ENCODE results near the gene COQ7.

Gene COQ7

GRCh38 chr16:19086322-19087199 lies 19.1 kb downstream of the COQ7 start:
- peak; percentile 79 to 86 for DNase-seq

GRCh38 chr16:19088341-19088916 lies 21.0 kb downstream of the COQ7 start:
- no peak for DNase-seq

DNA sequence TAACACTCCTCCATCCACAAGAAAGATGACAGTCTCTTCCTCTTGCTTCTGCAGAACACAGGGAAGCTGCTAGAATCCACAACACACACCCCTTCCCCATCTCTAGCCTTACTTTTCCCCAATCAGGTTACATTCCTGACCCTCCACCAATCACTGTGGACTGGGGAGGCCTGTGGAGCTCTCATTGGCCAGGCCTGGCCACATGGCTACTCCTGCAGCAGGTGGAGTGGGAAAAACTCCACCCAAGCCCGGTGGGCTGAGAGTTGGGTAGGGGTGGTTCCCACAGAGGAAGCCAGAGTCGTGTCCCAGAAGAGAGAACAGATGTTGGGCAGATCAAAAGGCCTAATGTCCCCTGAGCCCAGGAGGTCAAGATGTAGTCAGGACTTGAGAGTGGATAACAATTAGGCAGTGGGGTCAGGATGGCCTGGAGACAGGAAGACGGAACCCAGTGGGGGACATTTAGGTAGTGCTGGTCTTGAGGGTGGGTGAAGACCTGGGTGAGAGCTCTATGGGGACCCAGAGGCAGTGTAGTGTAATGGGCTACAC lies 22.1 kb downstream of the COQ7 start:
- DNase-seq = no peak

- no peak for DNase-seq
Observed at GRCh38 chr16:19090916-19091315, 23.5 kb downstream of the COQ7 start.

DNA sequence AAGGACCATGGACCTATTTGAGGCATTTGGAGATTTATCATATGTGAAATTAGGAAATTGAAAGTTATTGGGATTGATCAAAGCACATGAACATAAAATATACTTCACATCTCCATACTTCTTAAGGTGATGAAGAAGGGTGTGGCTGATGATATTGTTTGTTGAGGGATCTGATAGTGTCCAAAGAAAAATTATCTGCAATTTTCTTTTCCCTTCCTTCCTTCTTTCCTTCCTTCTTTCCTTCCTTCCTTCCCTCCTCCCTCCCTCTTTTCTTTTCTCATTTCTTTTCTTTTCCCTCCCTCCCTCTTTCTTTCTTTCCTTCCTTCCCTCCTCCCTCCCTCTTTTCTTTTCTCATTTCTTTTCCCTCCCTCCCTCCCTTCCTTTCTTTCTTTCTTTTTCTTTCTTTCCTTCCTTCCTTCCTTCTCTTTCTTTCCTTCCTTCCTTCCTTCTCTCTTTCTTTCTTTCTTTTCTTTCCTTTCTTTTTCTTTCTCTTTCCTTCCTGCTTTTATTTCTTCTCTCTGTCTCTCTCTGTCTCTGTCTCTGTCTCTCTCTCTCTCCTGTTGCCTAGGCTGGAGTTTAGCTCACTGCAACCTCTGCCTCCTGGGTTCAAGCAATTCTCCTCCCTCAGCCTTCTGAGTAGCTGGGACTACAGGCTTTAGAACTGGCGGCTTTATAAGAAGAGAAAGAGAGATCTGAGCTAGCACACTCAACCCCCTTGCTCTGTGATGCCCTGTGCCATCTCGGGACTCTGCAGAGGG lies 25.4 kb downstream of the COQ7 start:
- no peak for DNase-seq

GRCh38 chr16:19093631-19094541 lies 26.5 kb downstream of the COQ7 start:
- no peak for DNase-seq

- no peak for DNase-seq
Observed at GRCh38 chr16:19094542-19095365, 27.3 kb downstream of the COQ7 start.

DNA sequence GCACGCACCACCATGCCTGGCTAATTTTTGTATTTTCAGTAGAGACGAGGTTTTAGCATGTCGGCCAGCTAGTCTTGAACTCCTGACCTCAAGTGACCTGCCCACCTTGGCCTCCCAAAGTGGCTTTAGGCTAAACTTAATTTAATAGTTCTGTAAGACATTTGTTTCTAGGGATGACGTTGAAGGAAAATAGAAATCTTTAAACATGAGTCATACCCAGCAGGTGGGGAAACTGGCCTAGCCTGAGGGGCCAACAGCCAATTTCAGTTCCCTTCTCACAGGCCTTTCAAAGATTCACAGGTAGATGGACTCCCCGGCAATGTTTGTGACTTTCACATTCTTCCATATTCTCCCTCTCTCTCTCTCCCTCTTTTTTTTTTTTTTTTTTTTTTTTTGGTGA lies 28.2 kb downstream of the COQ7 start:
- DNase-seq = no peak

DNA sequence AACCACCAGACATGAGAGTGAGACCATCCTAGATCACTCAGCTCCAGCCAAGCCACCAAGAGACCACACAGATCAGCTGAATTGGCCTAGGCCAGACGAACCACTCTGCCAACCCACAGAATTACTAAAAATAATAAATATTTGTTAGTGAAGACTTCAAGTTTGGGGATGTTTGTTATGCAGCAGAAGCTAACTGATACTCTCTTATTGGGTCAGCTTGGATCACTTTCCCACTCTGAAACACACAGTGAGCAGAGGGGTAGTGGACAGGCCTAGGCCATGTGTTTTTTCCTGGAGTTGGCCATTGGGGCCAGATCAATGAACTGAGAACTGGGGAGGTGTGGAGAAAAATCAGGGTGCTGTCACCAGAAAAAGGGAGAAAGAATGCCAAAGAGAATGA lies 30.8 kb downstream of the COQ7 start:
- DNase-seq = no peak

DNA sequence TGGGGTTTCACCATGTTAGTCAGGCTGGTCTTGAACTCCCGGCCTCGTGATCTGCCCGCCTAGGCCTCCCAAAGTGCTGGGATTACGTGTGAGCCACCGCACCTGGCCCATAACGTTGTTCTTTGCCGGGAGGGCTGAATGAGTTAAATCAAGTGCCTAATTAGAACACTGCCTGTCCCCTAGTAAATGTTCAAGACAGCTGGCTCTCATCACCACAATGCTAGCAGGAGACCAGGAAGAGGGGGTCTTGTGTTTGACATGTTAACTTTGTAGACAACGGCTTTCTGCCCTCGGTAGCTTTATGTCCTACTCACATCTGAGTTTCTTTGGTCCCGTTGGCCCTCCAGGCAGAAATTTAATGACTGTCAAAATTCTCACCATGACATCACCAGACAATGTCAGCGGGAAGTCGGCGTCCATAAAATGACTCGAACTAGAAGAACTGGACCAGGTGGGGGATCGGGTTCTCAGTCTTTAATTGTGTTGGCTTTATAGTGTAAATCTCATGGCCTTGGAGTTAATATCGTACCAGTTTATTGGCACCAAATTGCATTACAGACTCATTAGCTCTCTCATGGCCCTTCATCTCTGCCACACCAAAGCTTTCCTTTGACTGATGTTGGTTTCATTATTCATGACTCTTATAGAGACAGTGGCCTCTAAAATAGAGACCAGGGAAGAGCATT lies 34.9 kb downstream of the COQ7 start:
- DNase-seq = no peak

- no peak for DNase-seq
Observed at GRCh38 chr16:19104607-19105006, 37.2 kb downstream of the COQ7 start.

GRCh38 chr16:19105131-19105530 lies 37.7 kb downstream of the COQ7 start:
- DNase-seq = no peak

DNA sequence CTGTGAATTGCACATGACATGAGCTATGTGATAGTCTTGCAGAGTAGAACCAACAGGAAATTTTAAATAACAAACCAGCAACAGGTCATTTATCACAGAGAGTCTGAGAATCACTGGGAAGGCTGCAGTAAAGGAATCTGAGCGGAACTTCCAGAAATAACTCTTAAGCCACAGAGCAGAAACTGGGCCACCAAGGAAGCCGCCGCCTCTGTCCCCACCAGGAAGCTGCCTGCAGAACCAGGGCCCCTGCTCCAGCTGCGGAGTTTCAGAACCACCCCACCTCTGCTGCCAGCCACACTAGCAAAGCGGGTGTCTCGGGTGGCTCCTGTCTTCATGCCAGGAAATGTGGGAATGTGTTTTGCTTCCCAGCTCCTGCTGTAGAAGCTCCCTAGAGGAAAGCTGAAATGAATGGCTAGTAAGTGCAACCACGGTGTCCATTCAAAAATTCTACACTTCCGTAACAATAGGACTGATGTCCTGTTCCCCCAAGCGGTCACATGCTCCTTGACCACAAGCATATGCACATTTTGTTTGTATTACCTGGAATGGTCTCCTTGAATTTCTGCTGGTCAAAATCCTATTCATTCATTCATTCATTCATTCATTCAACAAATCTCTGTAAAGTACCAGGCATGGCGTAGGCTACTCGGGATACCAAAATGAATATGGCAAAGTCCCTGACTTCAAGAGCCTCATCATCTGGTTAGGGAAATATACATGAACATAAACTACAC lies 38.6 kb downstream of the COQ7 start:
- DNase-seq = no peak

DNA sequence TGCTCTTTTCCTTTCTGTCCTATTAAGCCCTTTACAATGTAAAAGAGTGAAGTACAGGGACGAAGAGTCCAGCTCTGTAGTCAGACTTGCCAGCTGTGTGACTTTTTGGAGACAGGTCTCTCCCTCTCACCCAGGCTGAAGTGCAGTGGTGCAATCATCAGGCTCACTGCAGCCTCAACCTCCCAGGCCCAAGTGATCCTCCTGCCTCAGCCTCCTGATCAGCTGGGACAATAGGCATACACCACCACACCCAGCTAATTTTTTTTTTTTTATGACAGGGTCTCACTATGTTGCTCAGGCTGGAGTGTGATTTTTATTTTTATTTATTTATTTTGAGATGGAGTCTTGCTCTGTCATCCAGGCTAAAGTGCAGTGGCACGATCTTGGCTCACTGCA lies 39.2 kb downstream of the COQ7 start:
- no peak for DNase-seq

DNA sequence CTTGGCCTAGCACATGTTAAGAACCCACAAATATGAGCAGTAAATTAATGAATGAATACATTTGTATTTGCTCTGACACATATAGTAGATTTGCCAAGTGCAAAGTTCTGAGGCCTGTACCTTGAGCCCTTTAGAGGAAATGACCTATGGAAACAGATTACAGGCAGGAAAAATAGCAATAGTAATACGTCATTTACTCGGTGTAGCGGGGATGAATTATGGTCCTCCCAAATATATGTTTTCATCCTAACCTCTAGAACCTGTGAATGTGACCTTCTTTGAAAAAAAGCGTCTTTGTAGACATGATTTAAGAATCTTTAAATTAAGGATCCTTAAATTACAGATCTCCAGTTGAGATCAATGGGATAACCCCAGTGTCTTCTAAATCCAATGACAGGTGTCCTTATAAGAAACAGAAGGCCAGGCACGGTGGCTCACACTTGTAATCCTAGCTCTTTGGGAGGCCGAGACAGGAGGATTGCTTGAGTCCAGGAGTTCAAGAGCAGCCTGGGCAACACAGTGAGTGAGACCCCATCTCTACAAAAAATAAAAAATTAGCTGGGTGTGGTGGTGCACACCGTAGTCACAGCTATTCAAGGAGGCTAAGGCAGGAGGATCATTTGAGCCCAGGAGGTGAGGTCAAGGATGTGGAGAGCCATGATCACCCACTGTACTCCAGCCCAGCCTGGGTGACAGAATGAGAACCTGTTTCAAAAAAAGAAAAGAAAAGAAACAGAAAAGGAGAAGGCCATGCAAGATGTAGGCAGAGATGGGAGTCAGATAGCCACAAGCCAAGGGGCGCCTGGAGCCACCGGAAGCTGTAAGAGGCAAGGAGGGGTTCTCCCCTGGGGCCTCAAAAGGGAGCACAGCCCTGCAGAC lies 41.2 kb downstream of the COQ7 start:
- DNase-seq = no peak

DNA sequence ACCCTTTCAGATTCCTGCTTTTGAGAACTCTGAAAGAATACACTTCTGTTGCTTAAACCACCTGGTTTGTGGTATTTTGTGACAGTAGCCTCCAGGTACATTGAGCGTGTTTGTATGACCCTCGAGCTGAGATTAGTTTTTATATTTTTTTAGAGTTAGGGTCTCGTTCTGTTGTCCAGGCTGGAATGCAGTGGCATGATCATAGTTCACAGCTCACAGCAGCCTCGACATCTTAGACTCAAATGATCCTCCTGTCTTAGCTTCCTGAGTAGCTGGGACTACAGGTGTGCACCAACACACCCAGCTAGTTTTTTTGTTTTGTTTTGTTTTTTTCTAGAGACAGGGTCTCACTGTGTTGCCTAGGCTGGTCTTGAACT lies 41.9 kb downstream of the COQ7 start:
- no peak for DNase-seq

DNA sequence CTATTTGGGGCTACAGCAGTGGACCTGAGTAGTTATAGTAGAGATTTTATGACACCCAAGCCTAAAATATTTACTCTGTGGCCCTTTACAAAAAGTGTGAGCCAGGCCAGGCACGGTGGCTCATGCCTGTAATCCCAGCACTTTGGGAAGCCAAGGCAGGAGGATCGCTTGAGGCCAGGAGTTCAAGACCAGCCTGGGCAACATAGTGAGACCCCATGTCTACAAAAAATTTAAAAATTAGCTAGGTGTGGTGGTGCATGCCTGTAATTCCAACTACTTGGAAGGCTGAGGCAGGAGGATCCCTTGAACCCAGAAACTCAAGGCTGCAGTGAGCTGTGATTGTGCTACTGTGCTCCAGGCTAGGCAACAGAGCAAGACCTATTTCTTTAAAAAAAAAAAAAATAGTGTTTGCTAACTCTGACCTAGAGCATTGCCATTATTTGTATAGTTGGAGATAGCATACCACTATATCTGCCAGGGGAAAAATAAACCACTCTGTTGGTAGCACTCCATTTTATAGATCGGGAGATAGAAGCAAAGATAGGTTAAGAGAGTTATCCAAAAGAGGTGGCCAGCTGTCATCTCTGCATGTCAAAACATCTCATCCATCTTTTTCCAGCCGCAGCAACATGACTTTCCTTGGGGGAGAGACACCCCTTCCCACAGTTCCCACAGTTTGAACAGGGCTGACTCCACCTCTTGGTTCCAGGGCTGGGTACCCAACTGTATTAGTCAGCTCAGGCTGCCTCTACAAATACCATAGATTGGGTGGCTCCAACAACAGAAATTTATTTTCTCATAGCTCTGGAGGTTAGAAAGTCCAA lies 43.3 kb downstream of the COQ7 start:
- no peak for DNase-seq

DNA sequence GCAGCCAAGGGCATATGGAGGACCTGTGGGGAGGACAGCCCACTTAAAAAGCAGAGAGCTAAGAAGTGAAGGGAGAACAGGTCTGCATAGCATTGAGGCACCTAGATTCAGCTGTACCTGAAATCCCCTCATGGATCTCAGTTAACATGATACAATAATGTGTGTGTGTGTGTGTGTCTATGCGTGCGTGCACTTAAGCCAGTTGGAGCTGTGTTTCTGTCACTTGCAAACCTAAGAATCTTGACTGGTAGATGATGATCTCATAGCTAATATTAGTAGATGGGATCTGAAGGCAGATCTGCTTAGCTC lies 44.6 kb downstream of the COQ7 start:
- DNase-seq = no peak

Data from stimulated activated CD4-positive, alpha-beta T cell treated with anti-CD3 and anti-CD28 coated beads, Interleukin-2, amount 100 ng/mL, for 48 hours (primary cell).